ENCODE data around the gene LMBRD1. TPM values are rescaled to one million over a fixed set of nuclear protein-coding genes. Genes with fewer than 3 reads are reported as not detected.

The LMBRD1 gene
- total RNA-seq, 2 donors from 2014 or later, result 30.1 to 34.8 TPM

GRCh38 chr6:69774740-69775584, 21.8 kb downstream of the LMBRD1 start:
- no peak overlapping the region for H3K27ac Mint-ChIP-seq
- H3K4me1 Mint-ChIP-seq, result peaks cover 53% of the 10 kb centered on the region
- H3K4me3 Mint-ChIP-seq, result no peak overlapping the region
- no peak for TF ChIP-seq CTCF (conservative IDR thresholded peaks at IDR 0.05)
- Histone ChIP-seq H3K9ac (ENCODE audit: extremely low read depth, low read length, poor library complexity, severe bottlenecking) (no peak overlapping the region), H3K27me3 (ENCODE audit: control insufficient read depth, insufficient read depth, low read length, poor library complexity, severe bottlenecking) (no peaks in the 10 kb centered on the region), H3K36me3 (ENCODE audit: control insufficient read depth, insufficient read depth, low read length) (peaks cover 31% of the 10 kb centered on the region), H3K27ac (ENCODE audit: low read depth, low read length) (no peak overlapping the region), H3K4me3 (ENCODE audit: low read length) (peak overlapping the region; percentile 53), H3K9me3 (ENCODE audit: control insufficient read depth, low read length) (peaks cover 8% of the 10 kb centered on the region), H3K4me1 (ENCODE audit: control insufficient read depth, insufficient read depth, low read length) (peaks cover 31% of the 10 kb centered on the region)
- H3K27me3 Mint-ChIP-seq (ENCODE audit: insufficient read depth), result no peaks in the 10 kb centered on the region
- peaks cover 28% of the 10 kb centered on the region for H3K36me3 Mint-ChIP-seq (ENCODE audit: low read depth)
- no peak for DNase-seq
- WGBS, 2 experiments (ENCODE audit: insufficient coverage in 1 of 2, insufficient read length in 1 of 2), result 91% methylated on average over 4 of the region's 4 CpGs; no CpG with 5 or more reads in 1 of the 2 experiments
- peaks cover 4% of the 10 kb centered on the region for H3K9me3 Mint-ChIP-seq

- peaks cover 32% of the 10 kb centered on the region for H3K4me1 ChIP-seq (ENCODE audit: control insufficient read depth, insufficient read depth, low read length)
- Mint-ChIP-seq H3K36me3 (ENCODE audit: low read depth) (peaks cover 11% of the 10 kb centered on the region), H3K9me3 (peaks cover 4% of the 10 kb centered on the region), H3K4me1 (peaks cover 56% of the 10 kb centered on the region), H3K4me3 (no peak overlapping the region), H3K27me3 (ENCODE audit: insufficient read depth) (no peaks in the 10 kb centered on the region), H3K27ac (peak overlapping the region; percentile 8)
- H3K9ac ChIP-seq (ENCODE audit: extremely low read depth, low read length, poor library complexity, severe bottlenecking), result no peak overlapping the region
- no peaks in the 10 kb centered on the region for H3K27me3 ChIP-seq (ENCODE audit: control insufficient read depth, insufficient read depth, low read length, poor library complexity, severe bottlenecking)
- H3K36me3 ChIP-seq (ENCODE audit: control insufficient read depth, insufficient read depth, low read length), result peaks cover 19% of the 10 kb centered on the region
- DNase-seq, result no peak
- H3K4me3 ChIP-seq (ENCODE audit: low read length), result peak overlapping the region; percentile 59
- 77 to 85% methylated on average over 3 to 5 of the region's 5 CpGs for WGBS, 2 experiments (ENCODE audit: insufficient coverage in 1 of 2, insufficient read length in 1 of 2)
- no peak overlapping the region for H3K27ac ChIP-seq (ENCODE audit: low read depth, low read length)
- peaks cover 13% of the 10 kb centered on the region for H3K9me3 ChIP-seq (ENCODE audit: control insufficient read depth, low read length)
- no peak for TF ChIP-seq CTCF (conservative IDR thresholded peaks at IDR 0.05)
These were observed 25.5 kb downstream of the LMBRD1 start for GRCh38 chr6:69771158-69771906.

- Histone ChIP-seq H3K9ac (ENCODE audit: extremely low read depth, low read length, poor library complexity, severe bottlenecking) (no peak overlapping the region), H3K4me1 (ENCODE audit: control insufficient read depth, insufficient read depth, low read length) (peaks cover 20% of the 10 kb centered on the region), H3K4me3 (ENCODE audit: low read length) (no peak overlapping the region), H3K36me3 (ENCODE audit: control insufficient read depth, insufficient read depth, low read length) (peaks cover 21% of the 10 kb centered on the region), H3K27me3 (ENCODE audit: control insufficient read depth, insufficient read depth, low read length, poor library complexity, severe bottlenecking) (no peaks in the 10 kb centered on the region), H3K9me3 (ENCODE audit: control insufficient read depth, low read length) (peaks cover 6% of the 10 kb centered on the region), H3K27ac (ENCODE audit: low read depth, low read length) (no peak overlapping the region)
- H3K9me3 Mint-ChIP-seq, result peaks cover 4% of the 10 kb centered on the region
- DNase-seq, result no peak
- peaks cover 45% of the 10 kb centered on the region for H3K4me1 Mint-ChIP-seq
- H3K36me3 Mint-ChIP-seq (ENCODE audit: low read depth), result peaks cover 16% of the 10 kb centered on the region
- no peaks in the 10 kb centered on the region for H3K27me3 Mint-ChIP-seq (ENCODE audit: insufficient read depth)
- peak; percentile 42 for TF ChIP-seq CTCF (conservative IDR thresholded peaks at IDR 0.05)
- H3K4me3 Mint-ChIP-seq, result no peak overlapping the region
- peak overlapping the region; percentile 33 for H3K27ac Mint-ChIP-seq
These were observed 28.1 kb downstream of the LMBRD1 start for GRCh38 chr6:69768664-69769063.
